GM18867 (cell line): ENCODE measurements around the gene FGFRL1.
"Not testable (repeated sequence)": the region's sequence is repeated elsewhere in the genome, so short reads cannot be mapped to it uniquely, and the experiment has no call there.

Experiments used
- ATAC-seq: cut with Tn5 transposase; IDR thresholded peaks from one replicate; pipeline ENCODE4 v1.9.1; 2021; ENCODE audit warnings: mild to moderate bottlenecking, moderate library complexity; ENCODE audit not compliant: unreplicated experiment

The FGFRL1 gene

DNA sequence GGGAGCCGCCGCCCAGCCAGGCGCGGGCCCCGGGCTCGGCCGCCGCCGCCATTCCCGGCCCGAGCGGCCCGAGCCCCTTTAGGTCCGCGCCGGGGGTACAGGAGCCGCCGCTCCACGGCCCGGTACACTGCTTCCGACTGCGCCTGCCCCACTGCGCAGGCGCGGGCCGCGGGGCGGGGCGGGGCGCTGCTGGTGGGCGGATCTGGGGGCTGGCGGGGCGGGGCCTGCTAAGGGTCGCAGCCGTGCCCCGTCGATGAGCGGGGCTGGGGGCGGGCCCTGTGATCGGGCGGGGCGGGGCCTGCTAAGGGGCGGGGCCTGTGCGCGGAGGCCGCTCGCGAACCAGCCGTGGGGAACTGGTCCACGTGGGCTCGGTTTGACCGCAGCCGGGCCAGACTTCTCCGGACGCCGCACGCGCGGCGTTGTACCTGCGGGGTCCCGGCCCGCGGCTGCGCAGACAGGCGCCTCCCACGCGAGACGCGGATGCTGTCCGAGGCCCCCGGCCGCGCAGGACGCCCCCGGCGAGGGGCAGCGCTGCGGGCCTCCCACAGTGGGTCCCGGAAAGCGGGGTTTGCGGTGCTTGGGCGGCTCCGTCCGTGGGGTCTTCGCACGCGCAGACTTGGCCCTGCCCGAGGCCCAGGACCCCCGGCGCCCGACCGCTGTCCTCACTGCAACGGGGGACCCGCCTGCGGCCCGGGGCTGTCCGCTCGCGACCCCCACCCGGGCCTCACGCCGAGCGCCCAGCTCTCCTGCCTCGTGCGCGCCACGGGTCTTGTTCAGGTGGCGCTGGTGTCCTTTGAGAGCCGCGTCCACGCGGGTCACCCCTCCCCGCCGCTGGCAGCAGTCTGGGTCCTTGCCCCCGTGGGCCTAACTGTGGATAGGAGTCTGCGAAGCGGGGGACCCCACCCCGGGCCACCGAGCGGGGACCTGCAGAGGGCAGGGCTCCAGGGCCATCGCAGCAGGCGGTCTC is 37.7 kb upstream of the FGFRL1 start, which contains the start of gene DGKQ:
Gene DGKQ, minus strand, starts transcription at position 139 of the 967 bp plus-strand sequence. Its CDS starts 87 bp downstream, at position 52.
- ATAC-seq = peak; percentile 75

DNA sequence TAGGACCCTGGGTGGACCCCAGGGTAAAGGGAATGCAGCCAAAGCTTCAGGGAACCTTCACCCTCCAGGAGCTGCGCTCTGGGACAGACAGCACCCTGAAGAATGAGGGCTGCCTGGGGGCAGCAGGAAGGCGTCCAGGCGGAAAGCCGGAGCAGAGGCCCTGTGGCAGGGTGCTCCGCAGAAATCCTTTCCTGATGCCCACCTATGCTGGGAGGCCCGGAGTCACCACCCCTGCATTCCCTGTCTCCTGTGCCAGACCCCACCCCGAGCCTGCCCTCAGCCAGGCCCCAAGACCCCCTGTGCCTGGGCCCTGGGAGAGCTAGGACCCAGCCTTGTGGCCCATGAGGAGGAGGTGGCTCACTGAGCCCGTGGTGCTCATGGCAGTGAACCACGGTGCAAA is 36.8 kb upstream of the FGFRL1 start:
- no peak for ATAC-seq

DNA sequence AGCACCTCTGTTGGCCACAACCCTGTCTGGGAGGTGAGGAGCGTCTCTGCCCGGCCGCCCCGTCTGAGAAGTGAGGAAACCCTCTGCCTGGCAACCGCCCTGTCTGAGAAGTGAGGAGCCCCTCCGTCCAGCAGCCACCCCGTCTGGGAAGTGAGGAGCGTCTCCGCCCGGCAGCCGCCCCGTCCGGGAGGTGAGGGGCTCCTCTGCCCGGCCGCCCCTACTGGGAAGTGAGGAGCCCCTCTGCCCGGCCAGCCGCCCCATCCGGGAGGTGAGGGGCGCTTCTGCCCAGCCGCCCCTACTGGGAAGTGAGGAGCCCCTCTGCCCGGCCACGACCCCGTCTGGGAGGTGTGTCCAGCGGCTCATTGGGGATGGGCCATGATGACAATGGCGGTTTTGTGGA is 35.4 kb upstream of the FGFRL1 start:
- not testable (repeated sequence) for ATAC-seq

DNA sequence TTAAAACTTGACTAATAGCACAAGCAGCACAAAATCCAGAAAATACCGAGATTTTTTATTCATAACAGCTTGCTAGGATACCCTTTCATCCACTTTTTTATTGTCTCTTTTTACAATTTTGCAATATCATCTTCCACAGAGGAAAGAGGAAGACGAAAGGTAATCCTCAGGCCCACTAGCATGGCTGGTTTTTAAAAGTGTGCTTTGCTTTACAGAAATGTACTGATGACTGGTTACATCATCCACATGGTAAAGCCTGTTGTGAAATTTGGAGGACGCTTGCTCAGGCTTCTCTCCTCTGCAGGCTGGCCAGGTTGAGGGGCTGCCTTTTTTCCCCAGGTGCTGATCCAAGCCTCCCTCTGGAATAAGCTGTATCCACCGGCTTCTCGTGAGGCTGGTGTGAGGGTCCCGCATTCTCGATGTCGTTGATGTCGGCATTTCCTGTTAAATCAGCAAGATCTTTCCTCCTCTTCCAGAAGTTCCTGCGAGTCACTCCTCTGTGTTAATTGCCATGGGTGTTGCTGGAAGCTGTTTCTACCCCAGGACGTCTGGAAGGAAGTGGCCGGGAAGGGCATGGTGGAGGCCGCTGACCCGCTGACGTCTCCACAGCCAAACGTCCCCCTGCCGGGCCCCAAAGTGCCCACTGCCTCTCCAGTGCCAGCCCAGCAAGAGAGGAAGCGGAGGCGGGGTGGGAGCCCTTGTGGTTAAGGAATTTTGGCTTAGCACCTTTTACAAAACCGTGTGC is 32.3 kb upstream of the FGFRL1 start:
- ATAC-seq = no peak

DNA sequence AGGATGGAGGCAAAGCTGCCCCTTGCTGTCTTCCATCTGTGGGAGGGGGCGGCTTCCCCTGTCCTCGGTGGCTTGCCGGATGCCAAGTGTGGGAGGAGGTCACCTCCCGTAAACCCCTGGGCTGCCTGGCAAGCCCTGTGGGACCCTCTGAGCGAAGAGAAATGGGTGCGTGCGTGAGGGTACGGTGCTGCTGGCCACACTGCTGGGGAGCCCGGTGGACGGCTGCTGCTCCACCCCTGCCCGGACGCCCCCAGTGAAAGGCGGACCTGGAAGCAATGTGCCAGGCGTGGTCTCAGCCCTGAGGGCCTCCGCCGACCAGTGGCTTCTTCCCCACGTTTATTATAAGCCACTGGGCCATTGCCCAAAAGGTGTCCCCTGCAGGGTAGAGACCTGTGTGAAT is 29.1 kb upstream of the FGFRL1 start:
- no peak for ATAC-seq

DNA sequence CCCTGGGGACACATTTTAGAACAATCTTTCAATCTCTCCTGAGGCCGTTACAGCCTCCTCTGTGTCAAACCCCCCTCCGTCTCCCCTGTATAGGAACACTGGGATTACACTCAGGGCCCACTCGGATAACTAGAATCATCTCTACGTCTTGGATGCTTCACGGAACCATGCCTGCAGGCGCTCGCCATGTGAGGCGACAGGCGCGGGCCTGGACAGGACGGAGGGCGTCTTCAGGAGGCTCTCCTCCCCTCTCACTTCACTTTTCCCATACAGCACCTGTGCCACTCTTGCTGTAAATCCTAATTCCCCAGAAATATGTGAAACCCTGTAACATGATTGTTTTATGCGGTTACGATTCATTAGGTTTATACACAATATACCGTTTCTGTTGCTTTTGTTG is 28.6 kb upstream of the FGFRL1 start:
- ATAC-seq = no peak

DNA sequence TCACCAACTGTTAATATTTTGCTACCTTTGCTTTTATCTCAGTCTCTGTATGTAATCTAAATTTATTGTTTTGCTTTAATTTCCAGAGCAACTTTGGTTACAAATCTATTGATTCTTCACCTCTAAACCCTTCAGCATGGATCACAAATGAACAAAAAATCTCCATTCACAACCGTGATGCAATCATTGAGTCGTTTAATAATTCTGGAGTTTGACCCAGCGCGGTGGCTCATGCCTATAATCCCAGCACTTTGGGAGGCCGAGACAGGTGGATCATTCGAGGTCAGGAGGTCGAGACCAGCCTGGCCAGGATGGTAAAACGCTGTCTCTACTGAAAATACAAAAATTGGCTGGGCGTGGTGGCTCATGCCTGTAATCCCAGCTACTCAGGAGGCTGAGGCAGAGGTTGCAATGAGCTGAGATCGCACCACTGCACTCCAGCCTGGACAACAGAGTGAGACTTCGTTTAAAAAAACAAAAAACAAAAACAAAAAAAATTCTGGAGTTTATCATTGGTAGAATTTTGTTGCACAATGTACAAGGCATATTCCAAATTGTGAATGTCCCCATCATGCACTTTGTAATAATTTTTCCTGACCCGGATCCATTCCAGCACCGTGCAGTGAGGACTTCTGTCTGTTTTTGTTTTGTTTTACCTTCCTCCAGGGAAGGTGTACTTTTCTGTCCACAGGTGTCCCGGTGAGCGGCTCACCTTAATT is 26.9 kb upstream of the FGFRL1 start:
- no peak for ATAC-seq

DNA sequence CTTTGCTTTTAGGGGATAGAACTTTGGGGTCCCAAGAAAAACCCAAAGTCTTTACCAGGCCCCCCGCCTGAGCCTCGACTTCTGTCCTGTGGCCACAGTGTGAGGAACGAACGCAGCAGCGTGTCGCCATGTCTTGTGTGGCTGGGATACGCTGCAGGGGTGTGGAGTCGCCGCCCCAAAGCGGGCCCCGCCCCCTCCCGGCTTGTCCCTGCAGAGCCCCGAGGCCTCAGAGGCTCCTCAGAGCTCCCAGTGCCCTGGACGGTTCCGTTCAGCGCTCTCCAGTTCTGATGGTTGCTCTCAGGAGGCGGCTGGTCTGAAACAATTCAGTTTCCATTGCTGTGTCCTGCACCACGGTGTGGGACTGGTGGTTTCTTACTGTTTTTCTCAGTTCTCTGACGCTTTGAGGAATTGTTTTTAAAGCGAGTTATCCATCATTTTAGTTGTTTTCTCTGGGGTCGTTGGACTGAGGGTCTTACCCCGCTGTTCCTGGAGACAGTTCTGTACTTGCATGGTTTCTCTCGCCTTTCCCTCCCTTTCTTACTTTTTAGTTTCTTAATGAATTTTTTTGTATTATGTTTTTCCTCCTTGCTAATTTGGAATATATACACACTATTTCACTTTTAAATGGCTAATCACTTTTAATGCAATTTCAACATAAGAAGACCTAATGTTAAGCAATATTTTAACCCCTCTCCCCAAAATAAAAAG is 26.1 kb upstream of the FGFRL1 start:
- ATAC-seq = no peak

DNA sequence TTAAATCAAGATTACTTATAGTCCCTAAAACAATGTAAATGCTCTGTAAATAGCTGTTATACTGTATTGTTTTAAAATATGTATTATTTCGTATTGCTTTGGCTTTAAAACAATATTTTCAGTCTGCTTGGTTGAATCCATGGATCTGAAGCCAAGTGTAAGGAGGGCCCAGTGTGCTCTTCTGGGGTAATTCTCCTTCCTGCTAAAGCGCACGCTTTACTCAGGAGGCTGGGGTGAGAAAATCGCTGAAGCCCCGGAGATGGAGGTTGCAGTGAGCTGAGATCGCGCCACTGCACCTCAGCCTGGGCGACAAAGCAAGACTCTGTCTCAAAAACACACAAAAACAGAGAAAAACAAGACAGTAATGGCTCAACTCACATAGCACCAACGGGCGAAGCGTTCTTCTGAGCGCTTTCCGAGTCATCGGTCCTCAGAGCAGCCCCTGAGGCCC is 25.0 kb upstream of the FGFRL1 start:
- ATAC-seq = no peak

DNA sequence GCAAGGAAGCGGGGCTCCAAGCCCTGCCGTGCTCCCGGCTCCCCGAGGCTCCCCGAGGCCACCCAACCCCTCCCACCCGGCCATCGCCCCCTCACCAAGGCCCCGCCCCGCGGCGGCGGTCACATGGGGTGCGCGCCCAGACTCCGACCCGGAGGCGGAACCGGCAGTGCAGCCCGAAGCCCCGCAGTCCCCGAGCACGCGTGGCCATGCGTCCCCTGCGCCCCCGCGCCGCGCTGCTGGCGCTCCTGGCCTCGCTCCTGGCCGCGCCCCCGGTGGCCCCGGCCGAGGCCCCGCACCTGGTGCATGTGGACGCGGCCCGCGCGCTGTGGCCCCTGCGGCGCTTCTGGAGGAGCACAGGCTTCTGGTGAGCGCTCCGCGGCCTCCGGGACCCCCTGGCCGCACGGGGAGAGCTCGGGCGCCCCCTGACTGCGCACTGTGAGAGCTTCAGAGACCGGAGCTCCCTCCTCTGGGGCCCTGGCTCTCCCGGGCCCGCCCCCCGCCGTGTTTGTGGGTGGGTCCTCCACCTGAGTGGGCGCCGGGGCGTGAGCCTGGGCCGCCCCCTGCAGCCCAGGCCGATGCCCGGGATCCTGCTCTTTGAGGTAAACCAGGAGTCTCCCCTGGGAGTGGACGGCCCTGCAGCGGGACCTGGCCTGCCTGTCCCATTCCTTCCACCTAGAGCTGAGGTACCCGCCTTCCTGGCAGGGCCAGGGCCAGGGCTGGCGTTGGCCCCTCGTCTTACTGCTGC is 24.4 kb upstream of the FGFRL1 start, which contains the start of gene IDUA:
Gene IDUA, plus strand, starts transcription at position 166 of the 745 bp plus-strand sequence. Its CDS starts 41 bp downstream, at position 207.
- ATAC-seq = peak; percentile 80

DNA sequence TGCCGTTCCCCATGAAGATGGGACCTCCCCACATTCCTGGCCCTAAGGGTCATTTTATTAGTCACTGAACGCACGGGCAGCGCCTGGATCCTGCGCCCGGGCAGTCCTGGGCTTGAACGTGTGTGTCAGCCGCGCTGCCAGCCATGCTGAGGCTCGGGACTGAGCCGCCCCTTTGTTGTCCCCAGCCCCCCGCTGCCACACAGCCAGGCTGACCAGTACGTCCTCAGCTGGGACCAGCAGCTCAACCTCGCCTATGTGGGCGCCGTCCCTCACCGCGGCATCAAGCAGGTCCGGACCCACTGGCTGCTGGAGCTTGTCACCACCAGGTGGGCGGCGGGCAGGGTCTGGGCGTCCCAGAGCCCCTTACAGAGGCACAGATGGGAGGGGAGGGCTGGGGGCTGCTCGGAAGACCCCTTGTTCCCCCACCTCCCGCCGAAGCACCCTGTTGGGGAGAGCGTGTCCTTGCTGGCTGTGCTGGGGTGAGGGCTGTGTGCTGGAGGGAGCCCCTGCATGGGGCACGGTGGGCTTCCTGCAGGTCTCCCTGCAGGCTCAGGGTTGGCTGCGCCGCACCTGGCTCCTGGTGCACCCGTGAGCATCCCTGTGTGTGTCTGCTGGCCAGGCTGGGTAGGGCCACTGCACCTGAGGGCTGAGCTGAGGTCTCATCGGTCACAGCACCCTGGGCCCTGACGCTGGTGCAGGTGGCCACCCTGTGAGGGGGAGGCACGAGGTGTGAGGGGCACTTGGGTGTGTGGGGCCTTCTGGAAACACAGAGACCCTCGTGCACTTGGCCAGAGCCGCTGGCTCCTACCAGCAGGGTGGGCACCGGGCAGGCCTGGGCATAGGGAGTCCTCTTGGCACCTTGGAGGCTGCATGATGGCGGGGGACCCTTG is 23.6 kb upstream of the FGFRL1 start:
- ATAC-seq = no peak

DNA sequence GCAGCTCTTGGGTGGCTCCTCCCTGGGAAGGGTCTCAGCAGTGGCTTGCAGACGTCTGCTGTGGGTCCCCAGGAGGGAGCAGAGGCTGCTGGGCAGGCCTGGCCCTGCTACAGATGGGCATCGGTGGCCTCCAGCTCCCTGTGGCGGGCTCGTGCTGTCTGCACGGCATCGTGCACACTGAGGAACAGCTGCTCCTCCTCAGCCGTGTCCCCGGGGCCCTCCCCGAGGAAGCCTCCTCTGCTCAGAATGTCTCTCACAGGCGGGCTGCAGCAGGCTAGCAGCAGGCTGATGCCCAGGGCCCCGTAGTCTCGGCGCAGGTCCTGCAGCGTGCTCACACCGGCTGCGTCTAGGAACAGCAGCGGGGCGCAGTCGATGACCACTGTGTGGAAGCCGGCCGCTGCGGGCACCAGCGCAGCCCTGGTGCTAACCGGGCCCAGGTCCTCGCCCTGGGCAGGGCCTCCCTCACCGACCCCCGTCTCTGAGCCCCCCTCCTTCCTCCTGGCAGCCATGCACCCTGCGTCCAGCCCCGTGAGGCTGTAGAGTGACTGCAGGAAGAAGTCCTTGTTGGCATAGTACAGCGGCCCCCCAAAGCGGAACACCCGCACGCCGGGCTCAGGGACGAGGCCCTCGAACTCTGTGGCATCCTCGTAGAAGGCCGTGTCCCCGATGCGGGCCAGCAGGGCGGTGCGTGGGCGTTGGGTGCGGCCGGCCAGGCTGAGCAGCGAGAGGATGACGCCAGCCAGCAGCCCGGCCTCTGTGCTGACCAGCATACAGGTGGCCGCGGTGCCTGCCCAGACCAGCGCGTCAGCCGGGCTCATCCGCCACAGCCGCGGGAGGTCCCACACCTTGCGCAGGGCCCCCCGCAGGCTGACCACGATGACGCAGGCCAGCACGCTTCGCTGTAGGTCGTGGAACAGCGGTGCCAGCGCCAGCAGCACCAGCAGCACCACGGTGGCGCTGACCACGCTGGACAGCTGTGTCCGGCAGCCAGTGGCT is 22.4 kb upstream of the FGFRL1 start:
- ATAC-seq = no peak

DNA sequence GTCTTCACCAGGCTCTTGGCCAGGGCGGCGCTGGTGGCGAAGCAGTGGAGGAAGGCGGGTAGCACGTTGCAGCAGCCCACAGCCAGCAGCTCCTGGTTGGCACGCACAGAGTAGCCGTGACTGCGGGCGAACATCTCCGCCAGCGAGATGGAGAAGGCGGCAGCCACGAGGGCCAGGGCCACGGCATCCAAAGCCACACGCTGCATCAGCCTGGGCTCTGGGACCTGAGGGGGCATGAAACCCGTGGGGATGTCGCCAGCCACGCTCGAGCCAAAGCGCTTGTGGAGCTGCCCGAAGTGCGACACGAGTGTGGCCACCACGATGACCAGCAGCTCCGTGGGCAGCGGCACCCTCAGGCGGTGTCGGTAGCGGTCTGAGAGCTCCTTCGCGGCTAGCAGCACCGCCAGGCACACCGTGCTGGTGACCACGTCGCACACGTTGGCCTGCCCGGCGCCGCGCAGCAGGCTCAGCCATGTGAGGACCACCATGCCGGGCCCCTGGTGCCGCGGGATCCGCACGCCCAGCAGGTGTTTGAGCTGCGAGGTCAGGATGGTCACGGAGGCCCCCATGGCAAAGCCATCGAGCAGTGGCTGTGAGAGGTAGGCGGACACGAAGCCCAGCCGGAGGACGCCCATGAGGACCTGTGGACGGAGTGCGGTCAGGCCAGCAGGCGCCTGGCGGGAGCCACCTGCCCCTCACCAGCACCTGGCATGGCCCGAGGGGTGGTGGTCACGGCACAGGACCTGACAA is 21.5 kb upstream of the FGFRL1 start:
- ATAC-seq = no peak

DNA sequence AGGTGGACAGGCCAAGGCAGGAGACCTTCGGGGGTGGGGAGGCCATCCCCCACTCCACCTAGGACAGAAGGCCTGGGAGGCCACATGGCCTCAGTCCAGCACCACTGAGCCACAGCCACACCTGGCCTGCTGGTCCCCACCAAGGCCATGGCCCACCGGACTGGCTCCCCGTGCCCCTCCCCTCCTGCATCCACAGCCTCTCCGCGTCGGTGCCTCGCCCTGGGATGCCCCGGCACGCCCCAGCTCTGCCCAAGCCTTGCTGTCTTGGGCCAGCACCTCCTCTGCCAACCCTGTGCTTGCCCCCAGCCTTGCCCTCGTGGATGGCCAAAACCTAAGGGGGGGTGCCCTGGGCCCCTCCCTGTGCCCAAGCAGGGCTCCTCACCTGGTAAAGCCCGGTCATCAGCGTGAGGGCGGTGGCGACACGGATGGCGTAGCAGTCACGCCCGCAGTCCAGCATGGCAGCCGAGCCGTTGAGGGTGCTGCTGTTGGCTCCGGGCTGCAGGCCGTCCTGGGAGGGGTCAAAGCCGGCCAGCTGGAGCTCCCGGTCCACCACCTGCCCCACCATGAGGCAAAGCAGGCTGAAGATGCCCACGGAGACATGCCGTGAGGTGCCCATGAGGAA is 20.6 kb upstream of the FGFRL1 start:
- no peak for ATAC-seq

DNA sequence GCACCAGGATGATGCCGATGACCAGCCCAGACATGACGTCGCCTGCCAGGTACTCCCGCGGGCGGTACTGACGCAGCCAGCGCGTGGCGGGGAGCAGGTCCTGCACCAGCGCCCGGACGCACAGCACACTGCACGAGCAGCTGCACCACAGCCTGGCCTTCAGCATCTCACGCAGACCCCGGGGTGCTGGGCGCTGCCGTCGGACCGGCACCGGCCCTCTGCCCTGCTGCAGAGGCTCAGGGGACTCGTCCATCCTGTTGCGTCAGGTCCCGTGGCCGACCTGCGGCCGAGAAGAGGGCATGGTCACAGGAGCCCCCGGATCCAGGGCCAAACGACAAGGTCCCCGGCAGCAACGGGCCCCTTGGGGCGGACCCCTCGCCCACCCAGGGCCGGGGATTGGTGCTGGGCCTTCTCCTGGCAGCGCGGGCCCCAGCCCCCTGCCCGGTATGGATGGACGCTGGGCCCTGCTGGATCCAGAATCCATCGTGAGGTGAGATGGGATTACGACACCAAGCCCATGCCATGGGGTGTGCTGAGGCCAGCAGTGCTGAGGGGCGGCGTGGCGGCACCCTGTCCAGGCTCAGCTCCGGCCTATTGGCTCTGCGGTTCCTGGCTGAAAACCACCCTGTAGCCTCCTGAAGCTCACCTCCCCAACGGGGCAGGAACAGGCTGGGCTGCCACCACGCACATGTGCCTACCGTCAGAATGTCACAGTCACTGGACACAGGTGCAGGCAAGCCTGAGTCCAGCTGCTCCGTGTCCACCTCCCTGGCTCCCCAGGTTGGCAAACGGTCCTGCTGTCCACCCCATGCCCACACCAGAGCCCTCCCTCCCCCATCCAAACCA is 19.8 kb upstream of the FGFRL1 start:
- ATAC-seq = no peak
